Panc1 (cell line): ENCODE data around the gene FOXO6. TPM values are rescaled to one million over a fixed set of nuclear protein-coding genes. Genes with fewer than 3 reads are reported as not detected.
A peak's percentile ranks its signal among the peaks of the same experiment; 100 is the strongest.

ENCODE experiments used
- ATAC-seq: fragments of 200-7000 bp; cut with Tn5 transposase; 2 replicates; pipeline ENCODE4 v1.9.1; 2020; ENCODE audit warnings: mild to moderate bottlenecking, moderate library complexity
- BruUV-seq: library from RNA; stranded (reverse); fragments of 400-500 nt; replicated peaks from 2 replicates; lab custom pipeline; 2021; lab: Mats Ljungman, UMichigan
- CTCF ChIA-PET: fragments of 300-600 bp; sonication (Branson Sonifier 250); formaldehyde crosslinking; loops from one replicate; lab custom pipeline; 2022; ENCODE audit warnings: antibody characterized with exemption; lab: Charles Lee
- POLR2A ChIA-PET: fragments of 300-600 bp; sonication (Branson Sonifier 250); formaldehyde crosslinking; loops from one replicate; lab custom pipeline; 2022; ENCODE audit warnings: antibody characterized with exemption; lab: Charles Lee
- DNase-seq: peaks from one replicate; pipeline ENCODE4 v3.0.0-alpha.2; 2010; ENCODE audit warnings: low read depth, low spot score
- H3K27ac ChIP-seq: 2 replicates; pipeline ENCODE4 v1.5.1; 2011; ENCODE audit warnings: mild to moderate bottlenecking, low read length, inconsistent platforms
- H3K27me3 ChIP-seq: fragments of 200-500 bp; sonication (Bioruptor generic); 2 replicates; pipeline ENCODE4 v1.6.0; 2014; ENCODE audit warnings: low read length, inconsistent platforms; ENCODE audit not compliant: control insufficient read depth, insufficient read depth
- H3K36me3 ChIP-seq: fragments of 200-500 bp; sonication (Bioruptor generic); 2 replicates; pipeline ENCODE4 v1.5.1; 2014; ENCODE audit warnings: inconsistent platforms, mild to moderate bottlenecking, low read length, moderate library complexity; ENCODE audit not compliant: control insufficient read depth, insufficient read depth
- H3K4me1 ChIP-seq: 2 replicates; pipeline ENCODE4 v1.5.1; 2011; ENCODE audit warnings: inconsistent platforms, mild to moderate bottlenecking, low read length, moderate library complexity; ENCODE audit not compliant: control insufficient read depth, insufficient read depth
- H3K4me3 ChIP-seq, 2 experiments: 2 replicates each; pipeline ENCODE4 v1.5.1; 2011 to 2012; ENCODE audit warnings: low read depth in 2 of 2, low read length in 2 of 2, mild to moderate bottlenecking in 2 of 2, inconsistent platforms in 1 of 2, moderate library complexity in 1 of 2
- H3K9me3 ChIP-seq: fragments of 200-500 bp; sonication (Bioruptor generic); 2 replicates; pipeline ENCODE4 v1.5.1; 2014; ENCODE audit warnings: low read depth, mild to moderate bottlenecking, inconsistent platforms, low read length, moderate library complexity; ENCODE audit not compliant: control insufficient read depth, insufficient read depth
- CTCF ChIP-seq: fragments of 450-650 bp; IDR thresholded peaks from 2 replicates; pipeline ENCODE4 v1.5.1; 2017; ENCODE audit warnings: mild to moderate bottlenecking
- POLR2AphosphoS5 ChIP-seq: IDR thresholded peaks from 2 replicates; pipeline ENCODE4 v1.6.1; 2012; ENCODE audit warnings: mild to moderate bottlenecking, low read depth, low read length, moderate library complexity
- REST ChIP-seq, 2 experiments: IDR thresholded peaks; 2 replicates each; pipeline ENCODE4 v1.6.1; 2011 to 2012; ENCODE audit warnings: low read depth in 2 of 2, control low read depth in 1 of 2, low read length in 1 of 2, mild to moderate bottlenecking in 1 of 2, moderate library complexity in 1 of 2; ENCODE audit not compliant: insufficient read depth in 1 of 2
- SIN3A ChIP-seq: IDR thresholded peaks from 2 replicates; pipeline ENCODE4 v1.6.1; 2012; ENCODE audit warnings: low read depth, mild to moderate bottlenecking, low read length, moderate library complexity, borderline replicate concordance; ENCODE audit not compliant: insufficient read depth
- TCF7L2 ChIP-seq: IDR thresholded peaks from 2 replicates; pipeline ENCODE4 v1.6.1; 2011; ENCODE audit warnings: mild to moderate bottlenecking, low read depth, low read length, inconsistent platforms
- in situ Hi-C: cut with HindIII; loops from 2 replicates; pipeline ENCODE4 v1.10.0; 2016; ENCODE audit warnings: low sequenced_read_pairs, low pct_unique_long_range_greater_than_20kb
- intact Hi-C: fragments of 100-400 bp; cut with micrococcal nuclease; formaldehyde crosslinking; loops from one replicate; pipeline ENCODE4 v1.10.0; 2022; ENCODE audit not compliant: unreplicated experiment
- total RNA-seq: library from RNA; stranded (reverse); gene quantifications from one replicate; pipeline ENCODE4 v1.2.1, GENCODE V29; 2021; ENCODE audit not compliant: unreplicated experiment

FOXO6 gene
- total RNA-seq, 1 experiment from 2014 or later, result 2.5 TPM

GRCh38 chr1:41414716-41415306, 53.6 kb downstream of the FOXO6 start:
- no peak for DNase-seq
- 0 out of 2 replicates have a peak, but pooled peaks have one; percentile 11 for ATAC-seq
- POLR2A ChIA-PET, result no interaction called here
- Histone ChIP-seq H3K27me3 (peaks cover under 1% of the 10 kb centered on the region; the same call in 1 of the 2 replicates), H3K36me3 (no peaks in the 10 kb centered on the region), H3K9me3 (no peaks in the 10 kb centered on the region), H3K27ac (no peak overlapping the region), H3K4me1 (peaks cover 29% of the 10 kb centered on the region), H3K4me3 (no peak overlapping the region)
- CTCF ChIA-PET, result interaction anchor here (1.1 kb wide), 1 partner anchor 132 kb away, joined by 3 read pairs; no protein-coding TSS in a partner anchor
- intact Hi-C loops (loop anchor here (5.0 kb wide), 2 partner anchors 133 to 148 kb away; no protein-coding TSS in a partner anchor), in situ Hi-C loops (no loop called here)
- no TSS peak for BruUV-seq
- TF ChIP-seq POLR2AphosphoS5, result no peak
- no peak for TF ChIP-seq SIN3A
- no peak for TF ChIP-seq REST (IDR thresholded peaks at IDR 0.05; ENCODE audit: insufficient read depth in 1 of 2, low read depth in 2 of 2, low read length in 1 of 2)
- TF ChIP-seq TCF7L2, result no peak
- TF ChIP-seq CTCF, result no peak

- no peaks in the 10 kb centered on the region for H3K9me3 ChIP-seq
- no peak overlapping the region for H3K4me3 ChIP-seq
- ATAC-seq (no peak), DNase-seq (no peak)
- H3K4me1 ChIP-seq, result peaks cover 29% of the 10 kb centered on the region
- intact Hi-C loops, result loop anchor here (2.0 to 5.0 kb wide), 3 partner anchors 93 to 149 kb away; no protein-coding TSS in a partner anchor
- H3K27ac ChIP-seq, result 0 out of 2 replicates have a peak overlapping the region, but pooled peaks have one; percentile 34
- no peaks in the 10 kb centered on the region for H3K27me3 ChIP-seq
- CTCF ChIA-PET, result interaction anchor here (1.1 kb wide), 1 partner anchor 93 kb away, joined by 7 read pairs; no protein-coding TSS in a partner anchor
- in situ Hi-C loops, result no loop called here
- H3K36me3 ChIP-seq, result no peaks in the 10 kb centered on the region
- BruUV-seq, result no TSS peak
- no peak for TF ChIP-seq SIN3A
- no peak for TF ChIP-seq TCF7L2
- TF ChIP-seq REST (IDR thresholded peaks at IDR 0.05; ENCODE audit: insufficient read depth in 1 of 2, low read depth in 2 of 2, low read length in 1 of 2), result no peak
- TF ChIP-seq POLR2AphosphoS5, result no peak
- no peak for TF ChIP-seq CTCF
- POLR2A ChIA-PET, result interaction anchor here (0.6 kb wide), 1 partner anchor 266 kb away, joined by 7 read pairs; no protein-coding TSS in a partner anchor
Observed at GRCh38 chr1:41416081-41416480, 54.8 kb downstream of the FOXO6 start.
